ENCODE data around the gene VSTM4.

DNA sequence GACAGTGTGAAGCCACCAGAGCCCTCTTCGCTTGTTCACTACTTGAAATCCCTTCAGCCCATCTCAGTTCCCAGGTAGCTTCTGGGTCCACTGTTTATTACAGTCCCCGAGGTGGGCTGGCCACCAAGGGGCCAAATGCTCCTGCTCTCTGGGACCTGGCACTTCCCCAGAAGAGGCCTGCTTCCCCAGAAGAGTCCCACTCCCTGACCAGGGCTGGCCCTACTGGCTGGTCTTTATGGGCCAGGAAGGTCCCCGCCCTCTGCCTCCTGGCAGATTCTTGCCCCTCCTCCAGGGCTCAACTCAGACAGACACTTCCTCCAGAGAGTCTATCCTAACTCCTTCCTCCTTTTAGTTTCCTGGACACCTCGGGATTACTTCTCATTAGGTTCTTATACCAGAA, 105.0 kb downstream of the VSTM4 start:
- TF ChIP-seq, protein P1, sequence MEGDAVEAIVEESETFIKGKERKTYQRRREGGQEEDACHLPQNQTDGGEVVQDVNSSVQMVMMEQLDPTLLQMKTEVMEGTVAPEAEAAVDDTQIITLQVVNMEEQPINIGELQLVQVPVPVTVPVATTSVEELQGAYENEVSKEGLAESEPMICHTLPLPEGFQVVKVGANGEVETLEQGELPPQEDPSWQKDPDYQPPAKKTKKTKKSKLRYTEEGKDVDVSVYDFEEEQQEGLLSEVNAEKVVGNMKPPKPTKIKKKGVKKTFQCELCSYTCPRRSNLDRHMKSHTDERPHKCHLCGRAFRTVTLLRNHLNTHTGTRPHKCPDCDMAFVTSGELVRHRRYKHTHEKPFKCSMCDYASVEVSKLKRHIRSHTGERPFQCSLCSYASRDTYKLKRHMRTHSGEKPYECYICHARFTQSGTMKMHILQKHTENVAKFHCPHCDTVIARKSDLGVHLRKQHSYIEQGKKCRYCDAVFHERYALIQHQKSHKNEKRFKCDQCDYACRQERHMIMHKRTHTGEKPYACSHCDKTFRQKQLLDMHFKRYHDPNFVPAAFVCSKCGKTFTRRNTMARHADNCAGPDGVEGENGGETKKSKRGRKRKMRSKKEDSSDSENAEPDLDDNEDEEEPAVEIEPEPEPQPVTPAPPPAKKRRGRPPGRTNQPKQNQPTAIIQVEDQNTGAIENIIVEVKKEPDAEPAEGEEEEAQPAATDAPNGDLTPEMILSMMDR (conservative IDR thresholded peaks at IDR 0.05; ENCODE audit: low read length), result no peak
- TF ChIP-seq EZH2phosphoT487 (IDR thresholded peaks at IDR 0.05; ENCODE audit: borderline replicate concordance, low read depth, low read length), result no peak
